ENCODE data around the gene RAB39A. TPM values are rescaled to one million over a fixed set of nuclear protein-coding genes. Genes with fewer than 3 reads are reported as not detected.

The RAB39A gene
- polyA plus RNA-seq, 4 donors = 0.48 to 1.1 (median 0.54) TPM

Other genes starting within 250 kb of the RAB39A start
- gene SLN, start 216.4 kb upstream of the RAB39A start, polyA plus RNA-seq (ENCODE audit: insufficient read length in 4 of 4) = under 1 TPM in 3 of 4 donors, not detected in 1; 0.29 to 0.43 (median 0.42) TPM
- 10 to 100 TPM; 13.5 to 15.6 (median 14.7) TPM for gene SLC35F2, start 69.7 kb upstream of the RAB39A start, polyA plus RNA-seq (ENCODE audit: insufficient read length in 4 of 4)
- gene CUL5, start 80.5 kb downstream of the RAB39A start, polyA plus RNA-seq (ENCODE audit: insufficient read length in 4 of 4) = 10 to 100 TPM; 41.1 to 47.8 (median 44.1) TPM
- 100 to 1,000 TPM in 2 of 4 donors, 10 to 100 TPM in 2; 65.1 to 126 (median 93.9) TPM for gene ACAT1, start 193.1 kb downstream of the RAB39A start, polyA plus RNA-seq (ENCODE audit: insufficient read length in 4 of 4)

All from left renal cortex interstitium (tissue), 4 donors.